Left lobe of liver (tissue), 2 donors: Measurements from ENCODE around the gene SPAG5. TPM values are rescaled to one million over a fixed set of nuclear protein-coding genes. Genes with fewer than 3 reads are reported as not detected.
A peak's percentile ranks its signal among the peaks of the same experiment; 100 is the strongest.

Experiments
- ATAC-seq: fragments of 200-7000 bp; cut with Tn5 transposase; one replicate; pipeline ENCODE4 v1.9.1; 2020; ENCODE audit warnings: mild to moderate bottlenecking, moderate library complexity
- DNase-seq: peaks from one replicate; pipeline ENCODE4 v3.0.0-alpha.2; 2020; ENCODE audit warnings: low spot score
- total RNA-seq: library from RNA; stranded (reverse); gene quantifications from one replicate; pipeline ENCODE4 v1.2.1, GENCODE V29; 2021
- donor health status: DM: no; HTN: no; CAD: no; lungs with moderate emphysema.
- donor health status: DM: no; HTN: yes; CAD: no.

SPAG5 gene
- total RNA-seq, 1 donor from 2014 or later, result 8.8 TPM

DNA sequence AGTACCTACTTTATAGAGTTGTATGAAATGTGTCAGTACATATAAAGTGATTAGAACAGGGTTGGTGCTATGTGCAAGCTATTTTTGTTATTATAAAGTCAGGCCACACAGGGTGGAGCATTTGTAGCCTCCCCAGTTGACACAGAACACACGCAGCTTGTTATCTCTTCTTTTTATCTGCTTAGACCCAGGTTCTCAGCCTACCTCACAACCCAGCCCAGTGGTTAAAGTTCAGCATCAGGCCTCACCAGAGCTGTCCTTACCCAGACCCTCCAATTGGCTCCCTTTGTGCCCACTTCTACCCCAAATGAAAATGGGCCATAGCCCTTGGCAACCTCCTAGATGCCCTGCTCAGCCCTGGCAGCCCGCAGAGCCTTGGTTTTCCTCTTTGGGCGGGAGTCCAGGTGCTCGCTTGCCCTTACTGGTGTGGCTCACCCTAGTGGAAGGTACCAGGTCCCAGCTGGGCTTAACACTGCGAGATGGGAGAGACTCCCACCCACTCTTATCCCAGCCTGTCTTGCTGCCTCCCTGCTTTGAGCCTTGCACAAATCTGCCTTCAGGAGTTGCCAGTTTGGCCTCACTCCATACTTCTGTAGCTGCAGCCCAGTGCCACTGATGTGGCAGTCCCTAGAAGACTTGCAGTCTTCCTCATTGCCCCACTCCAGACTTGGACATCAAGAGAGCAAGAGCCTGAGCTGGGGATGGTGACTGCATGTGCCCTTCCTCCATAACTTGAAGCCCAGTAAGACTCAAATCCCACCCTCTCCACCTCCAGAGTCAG lies 26.4 kb downstream of the SPAG5 start:
- no peak for ATAC-seq
- no peak for DNase-seq

- ATAC-seq (peak; percentile 96), DNase-seq (peak; percentile 96)
Observed at GRCh38 chr17:28571361-28572122, 27.3 kb downstream of the SPAG5 start, which contains the start of gene PIGS. PIGS (minus strand) TSS chr17:28571524; CDS start chr17:28571496, 28 bp downstream.

DNA sequence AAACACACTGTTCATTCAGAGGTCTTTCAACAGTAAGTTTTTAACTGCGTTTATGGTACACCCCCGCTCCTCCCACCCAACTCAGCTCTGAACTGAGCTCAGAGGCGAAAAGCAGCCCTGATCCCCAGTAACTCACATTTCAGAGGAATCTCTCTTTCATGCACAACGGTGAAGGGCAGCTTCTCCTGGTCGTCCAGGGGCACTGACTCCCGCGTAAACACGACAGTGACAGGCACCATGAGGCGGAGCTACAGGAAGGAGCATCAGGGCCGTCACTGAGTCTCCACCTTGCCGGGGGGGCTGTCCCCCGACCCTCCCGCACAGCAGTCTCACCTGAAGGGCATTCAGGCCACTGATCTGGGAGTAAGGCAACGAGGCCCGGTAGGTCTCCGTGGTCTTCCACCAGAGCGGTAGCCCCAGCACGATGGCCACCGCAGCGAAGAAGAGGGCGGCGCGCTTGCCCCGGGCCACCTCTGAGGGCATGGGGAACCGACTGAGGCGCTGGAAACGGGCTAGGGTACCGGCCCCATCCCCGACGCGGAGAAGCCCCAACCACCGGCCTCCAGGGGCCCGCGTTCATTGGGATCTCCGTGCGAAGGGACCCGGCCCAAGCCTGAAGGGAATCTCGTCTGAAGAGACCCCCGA lies 28.0 kb downstream of the SPAG5 start:
- ATAC-seq (peak; percentile 67), DNase-seq (no peak)

GRCh38 chr17:28569446-28569845 lies 29.4 kb downstream of the SPAG5 start:
- ATAC-seq (no peak), DNase-seq (no peak)

DNA sequence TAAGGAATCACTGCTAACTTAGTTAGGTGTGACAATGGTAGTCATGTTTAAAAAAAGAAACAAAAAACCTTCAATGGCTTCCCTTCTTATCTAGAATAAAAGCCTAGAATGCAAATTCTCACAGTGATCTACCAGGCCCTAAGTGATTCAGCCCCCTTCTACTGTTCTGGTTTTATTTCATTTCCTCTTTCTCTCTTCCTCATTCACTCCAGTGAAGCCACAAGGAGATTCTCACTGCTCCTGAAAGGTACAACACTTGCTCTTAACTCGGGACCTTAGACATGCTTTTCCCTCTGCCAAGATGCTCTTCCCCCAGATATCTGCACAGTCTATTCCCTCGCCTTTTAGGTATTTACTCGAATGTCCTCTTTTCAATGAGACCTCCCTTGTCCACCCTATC lies 31.2 kb downstream of the SPAG5 start:
- ATAC-seq (no peak), DNase-seq (no peak)

DNA sequence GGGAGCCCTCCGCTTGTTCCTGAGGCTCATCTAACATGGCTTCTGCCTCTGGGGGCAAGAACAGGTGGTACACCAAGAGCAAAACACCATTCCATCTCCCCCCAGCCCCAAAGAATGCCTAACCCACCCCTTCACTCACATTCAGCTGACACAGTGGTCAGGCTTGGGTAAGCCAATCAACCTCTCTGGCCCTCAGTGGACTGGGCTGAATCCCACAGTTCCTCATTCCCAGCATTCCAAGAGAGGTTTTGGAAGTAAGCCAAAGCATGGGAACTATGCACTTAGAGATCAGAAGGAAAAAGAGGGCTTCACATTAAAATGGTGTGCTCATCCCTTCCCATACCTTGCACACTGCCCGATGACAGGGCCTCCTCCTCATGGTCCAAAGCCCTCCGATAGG lies 35.4 kb downstream of the SPAG5 start:
- DNase-seq (no peak), ATAC-seq (peak; percentile 24)

GRCh38 chr17:28555022-28555421 lies 43.8 kb downstream of the SPAG5 start:
- ATAC-seq (no peak), DNase-seq (no peak)

DNA sequence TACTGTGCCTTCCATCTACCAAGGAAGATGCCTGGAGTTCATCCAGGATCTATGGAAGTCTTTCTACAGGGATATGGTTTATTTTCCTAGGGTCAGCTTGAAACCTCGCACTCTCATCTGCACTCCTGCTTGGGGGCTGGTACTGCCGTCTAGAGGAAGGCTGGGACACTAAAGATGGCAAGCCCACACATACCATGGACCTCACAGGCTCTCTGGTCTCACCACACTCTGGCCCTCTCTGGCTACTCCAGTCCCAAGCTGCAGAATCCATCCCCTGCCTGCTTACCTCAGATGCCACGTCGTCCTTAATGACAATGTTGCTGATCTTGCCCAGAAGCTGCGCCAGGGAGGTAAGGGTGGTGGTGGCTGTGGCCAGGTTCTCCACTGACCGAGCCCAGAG lies 44.3 kb downstream of the SPAG5 start:
- ATAC-seq (no peak), DNase-seq (no peak)

GRCh38 chr17:28553000-28553505 lies 45.8 kb downstream of the SPAG5 start:
- no peak for DNase-seq

DNA sequence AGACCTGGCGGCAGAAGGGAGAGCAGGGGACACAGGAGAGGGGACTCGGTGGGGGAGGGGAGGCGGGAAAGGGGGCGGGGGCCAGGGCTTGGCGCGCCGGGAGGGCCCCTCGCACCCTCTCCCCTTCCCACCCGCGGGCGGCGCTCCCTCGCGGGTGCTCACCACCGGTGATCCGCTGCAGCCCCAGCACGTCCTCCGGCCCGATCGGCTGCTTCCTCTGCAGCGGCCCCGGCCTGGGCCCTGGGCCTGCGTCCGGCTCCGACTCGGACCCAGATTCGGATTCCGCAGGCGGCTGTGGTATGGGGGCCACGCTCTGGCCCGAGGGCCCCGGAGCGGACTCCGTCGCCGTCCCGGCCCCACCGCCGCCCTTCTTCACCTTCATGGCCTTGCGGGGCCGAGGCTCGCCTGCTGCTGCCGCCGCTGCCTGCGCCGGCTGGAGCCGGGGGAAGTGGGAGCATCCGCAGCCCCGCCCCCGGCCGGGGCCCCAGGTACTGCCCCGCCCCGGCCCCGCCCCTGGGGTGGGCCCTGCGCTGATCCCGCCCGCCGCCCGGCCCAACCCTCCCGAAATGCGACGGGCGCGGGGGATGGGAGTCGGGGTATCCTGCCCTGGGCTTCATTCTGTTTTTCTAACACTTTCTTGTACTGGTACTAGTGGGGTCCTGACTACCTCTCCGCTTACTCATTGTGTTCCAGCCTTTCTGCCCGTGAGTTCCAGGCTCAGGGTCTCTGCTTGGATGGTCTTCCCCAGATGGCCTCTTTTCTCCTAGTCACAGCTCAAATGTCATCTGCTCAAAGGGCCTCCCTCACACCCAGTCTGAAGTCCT lies 46.4 kb downstream of the SPAG5 start, which contains the start of gene UNC119:
Gene UNC119 (minus strand): TSS at position 449 of the 824 bp plus-strand sequence. CDS start 67 bp downstream, at position 382.
- ATAC-seq, result peak; percentile 88
- peak; percentile 84 for DNase-seq

More at GRCh38 chr17:28553000-28553505, 45.8 kb downstream of the SPAG5 start:
- peak; percentile 36 for ATAC-seq

DNA sequence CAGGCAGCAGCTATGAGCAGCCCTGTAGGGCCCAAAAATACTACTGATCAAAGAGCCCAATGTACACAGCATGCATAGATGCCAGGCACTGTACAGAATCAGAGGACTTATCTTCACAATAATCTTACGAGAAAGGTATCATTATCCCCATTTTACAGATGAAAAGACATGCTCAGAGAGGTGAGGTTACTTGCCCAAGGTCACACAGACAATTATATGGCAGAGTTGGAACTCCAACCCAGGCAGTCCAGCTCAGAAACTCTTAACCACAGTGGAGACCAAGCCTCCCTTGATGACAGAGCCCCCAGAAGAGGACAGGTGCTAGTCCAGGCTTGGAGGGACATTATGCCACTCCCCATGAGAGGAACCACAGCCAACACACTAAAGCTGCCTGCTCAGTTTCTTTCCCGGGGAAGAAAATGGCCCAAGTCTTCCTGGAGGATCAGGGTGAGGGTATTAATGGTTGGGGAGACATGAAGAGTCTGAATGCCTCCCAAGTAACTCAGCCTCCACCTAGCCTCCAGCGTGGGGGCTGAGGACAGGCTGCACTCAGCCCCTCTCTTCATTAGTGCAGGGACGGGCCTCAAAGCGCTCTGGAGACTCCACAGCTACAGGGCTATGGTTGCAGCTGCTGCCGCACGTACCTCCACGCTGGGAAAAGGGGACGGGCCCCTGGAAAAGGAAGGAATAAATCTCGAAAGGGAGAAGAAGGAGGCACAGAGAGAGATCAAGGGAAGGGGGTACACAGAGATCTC lies 47.2 kb downstream of the SPAG5 start:
- DNase-seq (no peak), ATAC-seq (peak; percentile 2)

- DNase-seq (no peak), ATAC-seq (no peak)
Observed at GRCh38 chr17:28550858-28551257, 48.0 kb downstream of the SPAG5 start.

DNA sequence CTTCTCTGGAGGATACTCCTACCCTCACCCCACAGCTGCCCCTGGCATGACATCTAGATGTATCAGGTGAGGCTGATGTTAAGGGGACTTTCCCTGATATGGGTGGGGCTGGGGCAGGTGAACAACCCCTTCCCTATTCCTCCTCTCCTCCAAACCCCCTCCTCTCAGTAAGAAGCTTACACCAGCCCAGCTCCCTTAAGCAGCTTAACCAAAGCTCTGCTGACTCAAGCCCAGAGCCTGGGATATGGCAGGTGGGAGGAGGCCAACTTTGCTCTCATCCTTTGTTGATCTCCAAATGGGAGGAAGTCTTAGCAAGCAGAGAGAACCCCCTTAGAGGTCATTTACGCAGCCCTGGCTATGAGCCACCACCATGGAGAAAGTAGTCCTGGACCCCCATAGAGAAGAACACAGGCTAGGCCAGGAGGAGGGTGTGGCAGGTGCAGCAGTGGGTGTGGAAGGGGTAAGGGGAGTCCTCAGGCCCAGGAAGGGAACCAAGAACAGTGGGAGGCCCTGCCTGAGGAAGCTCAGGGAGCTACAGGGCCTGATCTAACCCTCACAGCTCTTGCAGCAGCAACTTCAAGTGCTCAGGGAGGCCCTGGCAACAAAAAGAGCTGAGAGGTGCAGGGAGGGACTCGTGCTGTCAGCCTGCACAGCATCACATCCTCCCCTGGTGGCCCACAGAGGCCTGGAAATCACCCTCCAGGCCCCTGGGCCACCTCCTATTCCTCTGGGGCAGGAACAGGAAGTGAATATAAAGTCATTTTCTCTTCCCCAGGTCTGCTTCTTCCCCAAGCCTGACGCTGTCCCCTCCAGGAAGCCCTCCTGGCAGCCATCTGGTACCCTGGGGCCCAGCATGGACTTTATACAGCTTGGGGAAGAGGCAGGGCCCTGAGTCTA lies 49.3 kb downstream of the SPAG5 start:
- no peak for ATAC-seq
- DNase-seq, result no peak

GRCh38 chr17:28548417-28549130 lies 50.3 kb downstream of the SPAG5 start:
- no peak for DNase-seq

DNA sequence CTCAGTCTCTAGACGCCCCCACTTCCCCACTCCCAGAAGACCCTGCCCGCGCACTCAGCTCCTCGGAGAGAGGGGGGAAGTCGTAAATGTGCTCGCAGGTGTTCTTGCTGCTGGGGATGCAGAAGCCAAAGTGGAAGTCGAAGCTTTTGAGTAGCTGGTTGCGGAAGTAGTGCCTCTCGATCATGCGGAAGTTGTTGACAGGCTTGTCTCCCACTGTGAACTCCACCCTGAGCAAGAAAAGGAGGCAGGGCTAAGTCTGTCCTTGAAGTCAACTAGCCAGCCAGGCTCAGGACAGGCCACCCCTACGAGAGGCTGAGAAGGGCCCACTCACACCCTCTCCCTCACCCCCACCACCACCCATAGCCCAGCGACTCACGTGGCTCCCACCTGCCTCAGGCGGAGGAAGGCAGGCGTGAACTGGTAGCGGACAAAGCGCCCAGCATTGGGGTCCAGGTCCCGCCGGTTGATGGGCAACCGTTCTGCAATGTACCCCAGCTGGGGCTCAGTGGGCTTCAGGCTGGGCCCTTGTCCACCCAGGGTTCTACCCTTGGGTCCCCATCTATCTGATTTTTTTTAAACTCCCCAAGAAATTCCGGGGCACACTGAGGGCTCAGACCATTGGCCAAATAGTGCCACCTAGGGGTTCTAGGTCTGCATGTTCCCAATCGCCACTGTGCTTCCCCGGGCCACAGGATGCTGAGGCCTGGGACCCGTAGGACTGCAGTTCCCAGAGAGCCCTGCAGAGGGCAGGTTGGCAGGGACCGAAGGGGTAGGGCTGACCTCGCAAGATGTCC lies 51.0 kb downstream of the SPAG5 start:
- DNase-seq (peak; percentile 81), ATAC-seq (peak; percentile 75)

More at GRCh38 chr17:28548417-28549130, 50.3 kb downstream of the SPAG5 start:
- no peak for ATAC-seq

GRCh38 chr17:28547096-28547622 lies 51.7 kb downstream of the SPAG5 start:
- no peak for ATAC-seq
- no peak for DNase-seq
